Measurements from ENCODE around the gene RAB11FIP3.

- TF ChIP-seq CTCF (IDR thresholded peaks at IDR 0.05) (no peak), POLR2A (IDR thresholded peaks at IDR 0.05) (no peak)
Measured at GRCh38 chr16:563072-563644, 137.7 kb downstream of the RAB11FIP3 start.

Data from heart left ventricle (tissue), 13 donors.